Nephron (organoid): Measurements from ENCODE around the gene VTI1A.
A peak's percentile ranks its signal among the peaks of the same experiment; 100 is the strongest.
"Not testable (repeated sequence)": the region's sequence is repeated elsewhere in the genome, so short reads cannot be mapped to it uniquely, and the experiment has no call there.

ENCODE experiments used
- H3K27ac Mint-ChIP-seq, 3 experiments: 2 replicates each; pipeline ENCODE4 v1.8.0; 2020; ENCODE audit warnings: mixed read lengths in 3 of 3, mild to moderate bottlenecking in 2 of 3, moderate library complexity in 1 of 3
- H3K27me3 Mint-ChIP-seq: 2 replicates; pipeline ENCODE4 v1.8.0; 2021; ENCODE audit warnings: low read depth, mild to moderate bottlenecking, moderate library complexity, mixed read lengths
- H3K36me3 Mint-ChIP-seq: 2 replicates; pipeline ENCODE4 v1.8.0; 2020; ENCODE audit warnings: low read depth, mixed read lengths
- H3K4me1 Mint-ChIP-seq: 2 replicates; pipeline ENCODE4 v1.8.0; 2020; ENCODE audit warnings: mixed read lengths
- H3K4me3 Mint-ChIP-seq, 3 experiments: 2 replicates each; pipeline ENCODE4 v1.8.0; 2020; ENCODE audit warnings: mild to moderate bottlenecking in 3 of 3, mixed read lengths in 3 of 3, moderate library complexity in 2 of 3
- H3K9me3 Mint-ChIP-seq: 2 replicates; pipeline ENCODE4 v1.8.0; 2020; ENCODE audit warnings: mixed read lengths
- CTCF ChIP-seq, 3 experiments: fragments of 200-600 bp; sonication (generic); IDR thresholded peaks; one replicate each; pipeline ENCODE4 v1.5.0; 2021; ENCODE audit warnings: antibody characterized with exemption in 3 of 3; ENCODE audit not compliant: unreplicated experiment in 3 of 3

Gene VTI1A

GRCh38 chr10:112724404-112724991 is 277.5 kb downstream of the VTI1A start:
- no peak overlapping the region for H3K4me3 Mint-ChIP-seq
- TF ChIP-seq CTCF (IDR thresholded peaks at IDR 0.05; ENCODE audit: unreplicated experiment in 3 of 3), result no peak
- H3K27ac Mint-ChIP-seq, result peak overlapping the region in 1 of 3 experiments; percentile 19
- no peaks in the 10 kb centered on the region for H3K9me3 Mint-ChIP-seq
- no peaks in the 10 kb centered on the region for H3K27me3 Mint-ChIP-seq
- H3K4me1 Mint-ChIP-seq, result no peaks in the 10 kb centered on the region
- H3K36me3 Mint-ChIP-seq, result peaks cover 4% of the 10 kb centered on the region

- Mint-ChIP-seq H3K27ac (no peak overlapping the region), H3K4me1 (peaks cover 13% of the 10 kb centered on the region), H3K9me3 (no peaks in the 10 kb centered on the region), H3K36me3 (peaks cover 4% of the 10 kb centered on the region), H3K4me3 (no peak overlapping the region), H3K27me3 (no peaks in the 10 kb centered on the region)
- no peak for TF ChIP-seq CTCF (IDR thresholded peaks at IDR 0.05; ENCODE audit: unreplicated experiment in 3 of 3)
Observed at GRCh38 chr10:112728118-112728883, 281.3 kb downstream of the VTI1A start.

GRCh38 chr10:112728997-112729396 is 282.0 kb downstream of the VTI1A start:
- TF ChIP-seq CTCF (IDR thresholded peaks at IDR 0.05; ENCODE audit: unreplicated experiment in 3 of 3), result no peak
- no peaks in the 10 kb centered on the region for H3K9me3 Mint-ChIP-seq
- no peaks in the 10 kb centered on the region for H3K27me3 Mint-ChIP-seq
- H3K27ac Mint-ChIP-seq, result no peak overlapping the region
- H3K4me1 Mint-ChIP-seq, result peaks cover 16% of the 10 kb centered on the region
- peaks cover 4% of the 10 kb centered on the region for H3K36me3 Mint-ChIP-seq
- H3K4me3 Mint-ChIP-seq, result no peak overlapping the region

- not testable (repeated sequence) for H3K27ac Mint-ChIP-seq, H3K27me3 Mint-ChIP-seq, H3K4me3 Mint-ChIP-seq, H3K9me3 Mint-ChIP-seq, H3K36me3 Mint-ChIP-seq
- peaks cover 26% of the 10 kb centered on the region for H3K4me1 Mint-ChIP-seq
Observed at GRCh38 chr10:112731450-112731849, 284.4 kb downstream of the VTI1A start.

GRCh38 chr10:112732277-112732921 is 285.4 kb downstream of the VTI1A start:
- H3K27me3 Mint-ChIP-seq, result no peaks in the 10 kb centered on the region
- H3K4me1 Mint-ChIP-seq, result peaks cover 26% of the 10 kb centered on the region
- TF ChIP-seq CTCF (IDR thresholded peaks at IDR 0.05; ENCODE audit: unreplicated experiment in 3 of 3), result no peak
- H3K4me3 Mint-ChIP-seq, result no peak overlapping the region
- peak overlapping the region in 2 of 3 experiments; percentile 52 to 69 for H3K27ac Mint-ChIP-seq
- no peaks in the 10 kb centered on the region for H3K36me3 Mint-ChIP-seq
- H3K9me3 Mint-ChIP-seq, result no peaks in the 10 kb centered on the region

GRCh38 chr10:112735041-112735695 is 288.2 kb downstream of the VTI1A start:
- Mint-ChIP-seq H3K4me1 (peaks cover 48% of the 10 kb centered on the region), H3K27me3 (no peaks in the 10 kb centered on the region)

More at GRCh38 chr10:112735041-112735695, 288.2 kb downstream of the VTI1A start:
- Mint-ChIP-seq H3K36me3 (no peaks in the 10 kb centered on the region), H3K4me3 (no peak overlapping the region), H3K9me3 (no peaks in the 10 kb centered on the region), H3K27ac (no peak overlapping the region)
- TF ChIP-seq CTCF (IDR thresholded peaks at IDR 0.05; ENCODE audit: unreplicated experiment in 3 of 3), result no peak
